HG03457 (cell line): ENCODE results near the gene CDH23.

Experiments
- ATAC-seq: cut with Tn5 transposase; IDR thresholded peaks from one replicate; pipeline ENCODE4 v1.9.1; 2021; ENCODE audit warnings: moderate number of reproducible peaks; ENCODE audit not compliant: unreplicated experiment

The CDH23 gene

GRCh38 chr10:71648254-71648932 is 251.7 kb downstream of the CDH23 start:
- no peak for ATAC-seq

GRCh38 chr10:71648933-71649320 is 252.2 kb downstream of the CDH23 start:
- no peak for ATAC-seq

- no peak for ATAC-seq
Measured at GRCh38 chr10:71649631-71650030, 252.9 kb downstream of the CDH23 start.

DNA sequence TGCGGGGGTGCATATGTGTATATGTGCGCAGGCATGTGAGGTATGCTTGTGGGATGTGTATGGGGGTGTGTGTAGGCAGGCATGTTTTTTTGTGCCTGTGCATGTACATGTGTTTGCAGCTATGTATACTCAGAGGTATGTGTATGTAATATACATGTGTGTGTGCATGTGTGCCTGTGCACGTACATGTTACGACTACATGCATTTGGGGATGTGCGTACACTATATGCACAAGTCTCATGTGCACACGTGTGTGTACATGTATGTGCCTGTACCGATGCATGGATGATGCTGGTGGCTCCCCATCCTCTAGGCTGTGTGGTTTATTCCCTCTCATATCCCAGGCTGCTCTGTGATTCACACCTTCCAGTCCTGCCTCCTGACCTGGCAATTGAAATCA is 253.7 kb downstream of the CDH23 start:
- ATAC-seq = no peak

DNA sequence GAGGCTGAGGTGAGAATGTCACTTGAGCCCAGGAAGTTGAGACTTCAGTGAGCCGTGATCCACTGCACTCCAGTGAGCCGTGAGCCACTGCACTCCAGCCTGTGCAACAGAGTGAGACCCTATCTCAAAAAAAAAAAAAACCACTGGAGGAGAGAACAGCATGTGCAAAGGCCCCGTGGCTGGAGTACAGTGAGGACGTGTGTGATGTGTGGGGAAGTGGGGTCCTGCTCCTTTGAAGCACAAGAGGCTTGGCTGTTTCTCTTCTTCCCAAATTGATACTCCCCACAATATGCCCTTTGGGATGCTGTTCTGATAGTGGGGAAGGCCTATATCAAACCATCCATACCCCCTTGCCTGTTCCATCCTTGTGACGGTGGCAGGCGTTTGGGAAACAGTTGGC is 254.7 kb downstream of the CDH23 start:
- ATAC-seq = no peak

DNA sequence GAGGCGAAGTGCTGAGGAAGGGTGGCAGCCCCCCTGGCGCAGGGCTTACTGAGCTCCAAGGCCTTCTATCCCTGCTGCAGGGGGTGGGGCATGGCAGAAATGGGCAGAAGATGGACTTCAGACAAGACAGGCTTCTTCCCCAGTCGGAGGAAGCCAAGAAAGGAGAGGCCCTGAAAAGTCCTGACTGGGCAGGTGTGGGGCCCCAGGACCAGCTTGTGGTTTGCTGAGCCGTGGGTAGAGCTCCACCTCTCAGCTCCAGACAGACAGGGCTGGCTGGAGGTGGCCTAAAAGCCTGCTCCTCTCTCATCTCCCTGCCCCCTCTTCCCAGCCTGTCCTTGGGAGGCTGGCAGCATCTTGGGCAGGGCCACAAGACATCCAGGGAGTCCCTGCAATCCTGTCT is 255.2 kb downstream of the CDH23 start:
- ATAC-seq = no peak

- ATAC-seq = no peak
Measured at GRCh38 chr10:71653044-71653443, 256.3 kb downstream of the CDH23 start.

- ATAC-seq = no peak
Measured at GRCh38 chr10:71656220-71656619, 259.5 kb downstream of the CDH23 start.

- no peak for ATAC-seq
Measured at GRCh38 chr10:71657604-71658466, 261.1 kb downstream of the CDH23 start.

DNA sequence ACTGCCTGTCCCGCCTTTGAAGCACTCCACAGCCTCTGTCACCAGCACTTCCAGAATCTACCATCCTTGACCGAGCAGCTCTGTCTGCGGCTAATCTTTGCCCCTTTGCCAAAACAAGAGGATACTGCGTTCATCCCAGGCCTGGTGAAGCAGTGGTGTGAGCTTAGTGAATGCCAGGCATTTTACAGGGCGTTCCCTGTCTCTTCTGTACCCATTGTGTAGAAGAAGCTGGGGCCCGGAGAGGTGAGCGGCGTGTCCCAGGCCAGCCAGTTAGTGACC is 261.7 kb downstream of the CDH23 start:
- ATAC-seq = no peak

DNA sequence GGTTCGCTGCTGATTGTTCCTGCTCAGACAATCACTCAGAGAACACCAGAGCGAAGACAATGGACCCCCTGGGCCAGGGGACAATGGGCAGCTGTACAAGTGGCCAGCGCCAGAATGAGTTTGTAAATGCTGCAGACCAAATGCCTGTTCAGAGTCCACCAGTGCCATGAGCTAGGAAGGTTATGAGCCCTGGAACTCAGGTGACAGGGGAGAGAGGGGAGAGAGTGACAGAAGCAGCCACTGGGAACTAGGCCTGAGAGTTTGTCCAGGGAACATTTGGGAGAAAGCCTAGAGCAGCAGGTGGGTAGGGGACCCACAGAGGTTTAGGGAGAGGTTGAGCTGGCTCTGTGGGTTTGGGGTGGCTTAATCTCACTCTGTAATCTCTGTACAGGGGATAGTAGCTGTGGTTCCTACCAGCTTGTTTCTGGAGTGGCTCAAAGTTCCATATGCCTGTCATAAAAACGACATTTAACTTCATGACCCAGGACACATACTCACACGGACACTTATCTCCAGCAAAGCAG is 262.5 kb downstream of the CDH23 start:
- ATAC-seq = no peak

GRCh38 chr10:71659737-71660136 is 263.0 kb downstream of the CDH23 start:
- no peak for ATAC-seq

DNA sequence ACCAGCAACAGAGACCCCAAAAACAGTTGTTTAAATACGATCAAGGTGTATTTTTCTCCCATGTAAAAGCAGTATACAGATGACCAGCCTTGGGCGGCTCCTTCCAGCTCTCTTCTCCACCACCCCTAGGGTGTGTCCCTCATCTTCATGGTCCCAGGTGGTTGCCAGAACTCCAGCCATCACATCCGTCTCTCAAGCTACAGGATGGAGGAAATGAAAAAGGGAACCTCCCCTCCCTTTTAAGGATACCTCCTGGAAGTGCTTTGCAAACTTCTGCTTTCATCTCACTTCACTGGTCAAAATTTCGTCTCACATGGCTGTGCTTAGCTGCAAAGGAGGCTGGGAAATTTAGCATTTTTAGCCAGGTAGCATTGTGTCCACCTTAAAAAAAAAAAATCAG is 263.6 kb downstream of the CDH23 start:
- ATAC-seq = no peak

GRCh38 chr10:71661060-71661622 is 264.4 kb downstream of the CDH23 start:
- ATAC-seq = no peak

DNA sequence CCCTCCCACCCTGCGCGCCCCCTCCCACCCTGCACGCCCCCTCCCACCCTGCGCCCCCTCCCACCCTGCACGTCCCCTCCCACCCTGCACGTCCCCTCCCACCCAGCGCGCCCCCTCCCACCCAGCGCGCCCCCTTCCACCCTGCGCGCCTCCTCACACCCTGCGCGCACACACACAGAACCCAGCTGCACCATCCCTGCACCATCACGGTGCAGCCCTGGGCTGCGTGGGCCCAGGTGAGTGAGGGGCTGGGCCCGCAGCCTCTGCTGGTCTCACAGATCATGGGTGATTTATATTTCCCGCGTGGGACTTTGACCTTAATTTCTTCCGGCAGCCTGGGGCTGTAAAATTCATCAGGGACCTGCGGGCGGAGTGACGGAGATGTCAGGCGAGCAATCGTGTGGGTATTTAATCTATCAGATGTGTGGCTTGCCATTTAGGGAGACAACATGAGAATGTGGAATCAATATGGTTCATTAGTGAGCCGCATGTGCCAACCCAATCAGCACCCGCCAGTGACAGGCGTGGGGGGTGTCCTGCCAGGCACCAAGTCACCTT is 265.1 kb downstream of the CDH23 start:
- no peak for ATAC-seq

DNA sequence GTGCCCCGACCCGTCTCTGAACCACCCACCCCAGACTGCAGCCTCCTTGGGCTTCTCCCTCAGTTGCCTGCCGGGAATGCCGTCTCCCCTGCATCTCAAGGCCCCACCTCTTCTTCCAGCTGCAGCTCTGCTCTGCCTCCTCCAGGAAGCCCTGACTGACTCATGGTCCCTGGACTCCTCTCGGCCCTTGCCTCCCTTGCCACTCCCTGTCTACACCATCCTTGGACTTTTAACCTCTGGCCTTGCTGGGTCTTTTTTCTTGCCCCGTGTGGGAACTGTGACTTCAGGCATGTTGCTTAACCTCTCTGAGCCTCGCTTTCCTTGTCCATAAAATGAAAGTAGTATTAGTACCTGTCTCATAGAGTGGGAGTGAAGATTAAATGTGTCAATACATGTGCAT is 266.6 kb downstream of the CDH23 start:
- no peak for ATAC-seq

DNA sequence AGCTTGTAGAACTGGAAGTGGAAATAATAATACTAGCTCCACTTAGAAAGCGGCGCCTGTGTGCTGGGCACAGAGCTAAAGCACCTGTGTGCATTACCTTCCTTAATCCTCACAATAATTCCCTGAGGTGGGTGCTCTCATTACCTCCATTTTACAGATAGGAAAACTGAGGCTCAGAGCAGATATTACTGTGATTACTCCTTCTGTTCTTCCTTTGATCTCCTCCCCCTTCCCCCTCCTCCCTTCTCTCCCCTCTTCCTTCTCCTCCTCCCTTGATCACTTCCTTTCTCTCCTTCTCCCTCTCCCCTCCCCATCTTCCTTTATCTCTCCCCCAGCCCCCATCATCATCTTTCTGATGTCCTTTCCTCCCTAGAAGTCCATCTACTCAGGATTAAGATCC is 267.9 kb downstream of the CDH23 start:
- ATAC-seq = no peak

- no peak for ATAC-seq
Measured at GRCh38 chr10:71665456-71665855, 268.7 kb downstream of the CDH23 start.

DNA sequence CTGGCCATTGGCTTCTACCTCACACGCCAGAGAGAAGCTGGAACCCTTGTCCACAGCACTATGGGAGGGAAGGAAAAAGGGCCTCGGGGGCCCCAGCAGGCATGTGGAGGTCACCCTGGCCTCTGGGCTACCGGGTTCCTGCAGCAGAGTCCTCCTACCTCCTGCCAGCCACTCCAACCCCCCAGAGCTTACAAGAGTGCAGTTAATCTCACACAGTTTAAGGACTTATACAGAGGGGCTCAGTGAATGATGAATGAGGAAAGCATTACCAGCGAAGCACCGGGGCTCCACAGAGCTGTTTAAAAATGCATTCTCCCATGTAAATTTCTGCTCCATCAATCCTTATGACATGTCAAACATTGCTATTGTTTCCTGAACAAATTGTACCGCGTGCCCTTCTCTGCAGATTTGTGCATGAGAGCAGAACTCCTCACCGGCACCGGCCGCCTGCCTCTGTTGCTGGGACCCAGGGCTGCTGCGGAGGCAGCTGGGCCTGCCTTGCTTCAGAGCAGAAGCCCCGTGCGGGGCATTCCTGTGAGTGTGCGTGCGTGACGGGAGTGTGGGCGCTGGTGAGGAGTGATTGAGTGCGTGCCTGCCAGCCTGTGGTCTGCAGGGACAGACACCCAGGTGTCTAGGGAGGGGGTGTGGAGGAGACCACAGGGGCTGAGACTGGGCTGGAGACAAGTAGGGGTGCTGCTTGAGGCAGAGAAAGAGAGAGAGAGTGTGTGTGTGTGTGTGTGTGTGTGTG is 270.1 kb downstream of the CDH23 start:
- no peak for ATAC-seq

DNA sequence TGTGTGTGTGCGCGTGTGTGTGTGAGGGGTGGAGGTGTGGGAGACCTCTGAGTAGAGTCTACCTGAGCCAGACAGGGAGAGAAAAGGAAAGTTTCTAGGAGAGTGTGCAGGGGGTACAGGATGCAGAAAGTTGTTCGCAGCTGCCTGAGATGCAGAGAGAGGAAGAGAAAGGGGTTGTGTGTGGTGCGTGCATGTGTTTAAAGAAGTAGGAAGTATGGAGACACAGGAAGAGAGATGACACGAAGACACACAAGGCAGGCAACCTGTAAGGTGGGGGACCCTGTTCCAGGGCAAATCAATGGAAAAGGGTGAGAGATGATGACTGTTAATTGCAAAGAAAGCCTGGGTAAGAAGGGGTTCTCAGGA is 270.6 kb downstream of the CDH23 start:
- no peak for ATAC-seq
